Activated CD8-positive, alpha-beta memory T cell treated with anti-CD3 and anti-CD28 coated beads, Interleukin-2, amount 50 U/mL, for 1 hour (primary cell): ENCODE data around the gene MRPS22.
"Not testable (repeated sequence)": the region's sequence is repeated elsewhere in the genome, so short reads cannot be mapped to it uniquely, and the experiment has no call there.

Experiments used
- DNase-seq: peaks from one replicate; pipeline ENCODE4 v3.0.0-alpha.2; 2020; ENCODE audit errors: extremely low read depth

The MRPS22 gene

GRCh38 chr3:139396707-139397106, 52.9 kb downstream of the MRPS22 start:
- no peak for DNase-seq

DNA sequence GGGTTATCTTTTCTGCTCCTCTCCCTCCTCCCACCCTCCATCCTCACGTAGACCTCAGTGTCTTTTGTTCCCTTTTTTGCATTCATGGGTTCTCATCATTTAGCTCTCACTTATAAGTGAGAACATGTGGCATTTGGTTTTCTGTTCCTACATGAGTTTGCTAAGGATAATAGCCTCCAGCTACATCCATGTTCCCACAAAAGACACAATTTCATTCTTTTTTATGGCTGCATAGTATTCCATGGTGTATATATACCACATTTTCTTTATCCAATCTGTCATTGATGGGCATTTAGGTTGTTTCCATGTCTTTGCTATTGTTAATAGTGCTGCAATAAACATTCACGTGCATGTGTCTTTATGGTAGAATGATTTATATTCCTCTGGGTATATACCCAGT, 57.3 kb downstream of the MRPS22 start:
- DNase-seq = not testable (repeated sequence)
